Caco-2 (cell line): ENCODE data around the gene COG6. TPM values are rescaled to one million over a fixed set of nuclear protein-coding genes. Genes with fewer than 3 reads are reported as not detected.

Source experiments
- BruUV-seq: library from RNA; stranded (reverse); fragments of 400-500 nt; replicated peaks from 2 replicates; lab custom pipeline; 2021; lab: Mats Ljungman, UMichigan
- CTCF ChIA-PET: fragments of 300-600 bp; sonication (Branson Sonifier 250); formaldehyde crosslinking; loops from one replicate; lab custom pipeline; 2022; ENCODE audit warnings: antibody characterized with exemption; lab: Charles Lee
- POLR2A ChIA-PET: fragments of 300-600 bp; sonication (Branson Sonifier 250); formaldehyde crosslinking; loops from one replicate; lab custom pipeline; 2022; ENCODE audit warnings: antibody characterized with exemption; lab: Charles Lee
- DNase-seq, 2 experiments: peaks; one replicate each; pipeline versions ENCODE4 v3.0.0 to v3.0.0-alpha.2; 2020 to 2022
- H3K27me3 ChIP-seq: replicated peaks from 2 replicates; pipeline ENCODE4 v1.6.0; 2011; ENCODE audit warnings: low read length; ENCODE audit not compliant: control insufficient read depth, insufficient read depth
- H3K36me3 ChIP-seq: 2 replicates; pipeline ENCODE4 v1.5.1; 2011; ENCODE audit warnings: low read length; ENCODE audit not compliant: control insufficient read depth, insufficient read depth
- H3K4me1 ChIP-seq: fragments of 250-450 bp; sonication (Bioruptor Pico); 2 replicates; pipeline ENCODE4 v1.5.1; 2020; ENCODE audit warnings: mild to moderate bottlenecking
- H3K4me3 ChIP-seq: 2 replicates; pipeline ENCODE4 v1.5.1; 2011; ENCODE audit warnings: low read depth, mild to moderate bottlenecking, control low read depth, low read length
- H3K9me3 ChIP-seq: fragments of 250-450 bp; sonication (Bioruptor Pico); 2 replicates; pipeline ENCODE4 v1.5.1; 2020; ENCODE audit warnings: mild to moderate bottlenecking, moderate library complexity
- H3K27ac Mint-ChIP-seq: one replicate; pipeline ENCODE4 v1.8.0; 2022; ENCODE audit warnings: mixed read lengths; ENCODE audit not compliant: unreplicated experiment
- H3K27me3 Mint-ChIP-seq: one replicate; pipeline ENCODE4 v1.8.0; 2022; ENCODE audit warnings: mixed read lengths; ENCODE audit not compliant: insufficient read depth, unreplicated experiment
- H3K36me3 Mint-ChIP-seq: one replicate; pipeline ENCODE4 v1.8.0; 2022; ENCODE audit warnings: mild to moderate bottlenecking, mixed read lengths; ENCODE audit not compliant: insufficient read depth, unreplicated experiment
- H3K4me1 Mint-ChIP-seq: one replicate; pipeline ENCODE4 v1.8.0; 2022; ENCODE audit warnings: low read depth, mixed read lengths; ENCODE audit not compliant: unreplicated experiment
- H3K4me3 Mint-ChIP-seq: one replicate; pipeline ENCODE4 v1.8.0; 2022; ENCODE audit warnings: mild to moderate bottlenecking, moderate library complexity, mixed read lengths; ENCODE audit not compliant: unreplicated experiment
- H3K9me3 Mint-ChIP-seq: one replicate; pipeline ENCODE4 v1.8.0; 2022; ENCODE audit warnings: mixed read lengths; ENCODE audit not compliant: unreplicated experiment
- intact Hi-C: fragments of 100-400 bp; cut with micrococcal nuclease; formaldehyde crosslinking; loops from one replicate; pipeline ENCODE4 v1.10.0; 2022; ENCODE audit not compliant: unreplicated experiment
- total RNA-seq: library from RNA; stranded (reverse); gene quantifications from 2 replicates; pipeline ENCODE4 v1.2.3, GENCODE V29; 2022
- TF ChIP-seq, protein P1 (sequence below), 2 experiments: fragments of 200-600 bp in 1 of 2; IDR thresholded peaks; 1 replicate in 1 of 2; 2 replicates in 1 of 2; pipeline versions ENCODE4 v1.5.1 to v1.8.0; 2011 to 2022; ENCODE audit warnings: antibody characterized with exemption in 1 of 2, control low read depth in 1 of 2, inconsistent platforms in 1 of 2, low read depth in 1 of 2, low read length in 1 of 2, mild to moderate bottlenecking in 1 of 2, moderate library complexity in 1 of 2; ENCODE audit not compliant: insufficient read depth in 1 of 2, severe bottlenecking in 1 of 2, unreplicated experiment in 1 of 2

Gene COG6
- total RNA-seq, 1 experiment from 2014 or later, result 63.6 TPM

- no TSS peak for BruUV-seq
- no peaks in the 10 kb centered on the region for H3K9me3 Mint-ChIP-seq
- Histone ChIP-seq H3K36me3 (no peaks in the 10 kb centered on the region), H3K27me3 (no peaks in the 10 kb centered on the region), H3K4me1 (no peaks in the 10 kb centered on the region), H3K9me3 (no peaks in the 10 kb centered on the region), H3K4me3 (no peak overlapping the region)
- no peak overlapping the region for H3K27ac Mint-ChIP-seq
- TF ChIP-seq, protein P1, sequence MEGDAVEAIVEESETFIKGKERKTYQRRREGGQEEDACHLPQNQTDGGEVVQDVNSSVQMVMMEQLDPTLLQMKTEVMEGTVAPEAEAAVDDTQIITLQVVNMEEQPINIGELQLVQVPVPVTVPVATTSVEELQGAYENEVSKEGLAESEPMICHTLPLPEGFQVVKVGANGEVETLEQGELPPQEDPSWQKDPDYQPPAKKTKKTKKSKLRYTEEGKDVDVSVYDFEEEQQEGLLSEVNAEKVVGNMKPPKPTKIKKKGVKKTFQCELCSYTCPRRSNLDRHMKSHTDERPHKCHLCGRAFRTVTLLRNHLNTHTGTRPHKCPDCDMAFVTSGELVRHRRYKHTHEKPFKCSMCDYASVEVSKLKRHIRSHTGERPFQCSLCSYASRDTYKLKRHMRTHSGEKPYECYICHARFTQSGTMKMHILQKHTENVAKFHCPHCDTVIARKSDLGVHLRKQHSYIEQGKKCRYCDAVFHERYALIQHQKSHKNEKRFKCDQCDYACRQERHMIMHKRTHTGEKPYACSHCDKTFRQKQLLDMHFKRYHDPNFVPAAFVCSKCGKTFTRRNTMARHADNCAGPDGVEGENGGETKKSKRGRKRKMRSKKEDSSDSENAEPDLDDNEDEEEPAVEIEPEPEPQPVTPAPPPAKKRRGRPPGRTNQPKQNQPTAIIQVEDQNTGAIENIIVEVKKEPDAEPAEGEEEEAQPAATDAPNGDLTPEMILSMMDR (IDR thresholded peaks at IDR 0.05; ENCODE audit: insufficient read depth in 1 of 2, low read depth in 1 of 2, low read length in 1 of 2, severe bottlenecking in 1 of 2, unreplicated experiment in 1 of 2), result peak; percentile 83 to 84
- DNase-seq, result peak; percentile 65 to 73
- peaks cover 15% of the 10 kb centered on the region for H3K27me3 Mint-ChIP-seq
- ChIA-PET CTCF (interaction anchor here (0.6 to 1.7 kb wide), 10 partner anchors 8 to 561 kb away, joined by 3 to 10 read pairs (median 4); no protein-coding TSS in a partner anchor), POLR2A (no interaction called here)
- no peaks in the 10 kb centered on the region for H3K36me3 Mint-ChIP-seq
- intact Hi-C loops, result loop anchor here (1.0 kb wide), 1 partner anchor 338 kb away; no protein-coding TSS in a partner anchor
- no peak overlapping the region for H3K4me3 Mint-ChIP-seq
- no peaks in the 10 kb centered on the region for H3K4me1 Mint-ChIP-seq
Observed at GRCh38 chr13:39612023-39612637, 43.3 kb upstream of the COG6 start.

DNA sequence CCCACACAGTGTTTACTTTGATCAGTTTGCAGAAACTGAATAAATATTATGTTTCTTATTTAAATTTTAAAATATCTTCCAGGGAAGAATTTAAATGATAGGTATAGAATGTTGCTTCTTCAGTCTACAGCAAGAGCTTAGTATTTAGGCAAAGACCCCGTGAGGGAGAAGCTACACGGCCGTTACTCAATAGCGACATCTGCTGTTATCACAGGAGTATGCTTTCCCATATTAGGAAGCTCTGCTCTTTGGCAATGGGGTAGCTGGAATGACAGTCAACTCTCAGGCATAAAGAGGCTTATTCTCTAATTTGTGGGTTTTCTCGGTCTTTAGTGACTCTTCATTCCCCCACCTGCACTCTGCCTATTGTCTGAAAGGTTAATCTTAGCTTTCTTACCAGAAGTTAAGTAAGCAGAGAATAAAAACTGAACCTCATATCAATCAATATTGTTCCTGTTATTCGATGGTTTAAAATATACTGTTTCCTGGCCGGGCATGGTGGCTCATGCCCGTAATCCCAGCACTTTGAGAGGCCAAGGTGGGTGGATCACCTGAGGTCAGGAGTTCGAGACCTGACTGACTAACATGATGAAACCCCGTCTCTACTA lies 39.3 kb upstream of the COG6 start:
- ChIA-PET CTCF (interaction anchor here (0.6 to 1.1 kb wide), 21 partner anchors 12 to 1069 kb away, joined by 3 to 19 read pairs (median 4); partner anchors contain the start of genes LHFPL6, NHLRC3 and PROSER1), POLR2A (no interaction called here)
- no peak overlapping the region for H3K27ac Mint-ChIP-seq
- Histone ChIP-seq H3K9me3 (no peaks in the 10 kb centered on the region), H3K36me3 (no peaks in the 10 kb centered on the region), H3K27me3 (no peaks in the 10 kb centered on the region), H3K4me3 (no peak overlapping the region), H3K4me1 (no peaks in the 10 kb centered on the region)
- no peak overlapping the region for H3K4me3 Mint-ChIP-seq
- no peaks in the 10 kb centered on the region for H3K9me3 Mint-ChIP-seq
- BruUV-seq, result no TSS peak
- TF ChIP-seq, protein P1 (IDR thresholded peaks at IDR 0.05; ENCODE audit: insufficient read depth in 1 of 2, low read depth in 1 of 2, low read length in 1 of 2, severe bottlenecking in 1 of 2, unreplicated experiment in 1 of 2), result peak; percentile 94
- peaks cover 3% of the 10 kb centered on the region for H3K27me3 Mint-ChIP-seq
- H3K36me3 Mint-ChIP-seq, result no peaks in the 10 kb centered on the region
- intact Hi-C loops, result loop anchor here (1.0 to 5.0 kb wide), 6 partner anchors 60 to 646 kb away; no protein-coding TSS in a partner anchor
- no peaks in the 10 kb centered on the region for H3K4me1 Mint-ChIP-seq
- peak; percentile 59 to 70 for DNase-seq

GRCh38 chr13:39618561-39618960 lies 36.9 kb upstream of the COG6 start:
- H3K9me3 Mint-ChIP-seq, result no peaks in the 10 kb centered on the region
- H3K4me1 ChIP-seq, result no peaks in the 10 kb centered on the region
- H3K36me3 ChIP-seq, result no peaks in the 10 kb centered on the region
- CTCF ChIA-PET, result no interaction called here
- no peak overlapping the region for H3K4me3 Mint-ChIP-seq
- no peaks in the 10 kb centered on the region for H3K27me3 ChIP-seq
- H3K4me1 Mint-ChIP-seq, result no peaks in the 10 kb centered on the region
- intact Hi-C loops, result loop anchor here (5.0 kb wide), 1 partner anchor 571 kb away; no protein-coding TSS in a partner anchor
- H3K27ac Mint-ChIP-seq, result no peak overlapping the region
- no TSS peak for BruUV-seq
- H3K36me3 Mint-ChIP-seq, result no peaks in the 10 kb centered on the region
- TF ChIP-seq, protein P1 (IDR thresholded peaks at IDR 0.05; ENCODE audit: insufficient read depth in 1 of 2, low read depth in 1 of 2, low read length in 1 of 2, severe bottlenecking in 1 of 2, unreplicated experiment in 1 of 2), result no peak
- no peaks in the 10 kb centered on the region for H3K9me3 ChIP-seq
- POLR2A ChIA-PET, result no interaction called here
- H3K27me3 Mint-ChIP-seq, result peaks cover 11% of the 10 kb centered on the region
- H3K4me3 ChIP-seq, result no peak overlapping the region
- DNase-seq, result no peak
